Measurements from ENCODE around the gene SGMS1.

- no peak for TF ChIP-seq CTCF (IDR thresholded peaks at IDR 0.05)
- TF ChIP-seq EP300 (IDR thresholded peaks at IDR 0.05), result no peak
- no peak for TF ChIP-seq JUN (IDR thresholded peaks at IDR 0.05)
- no peak for TF ChIP-seq POLR2A (IDR thresholded peaks at IDR 0.05; ENCODE audit: low read length)
- no peak for TF ChIP-seq MYC (IDR thresholded peaks at IDR 0.05; ENCODE audit: borderline replicate concordance, low read length)
- no peak for TF ChIP-seq RNF2 (IDR thresholded peaks at IDR 0.05; ENCODE audit: borderline replicate concordance, low read depth)
- TF ChIP-seq MAZ (IDR thresholded peaks at IDR 0.05; ENCODE audit: borderline replicate concordance, low read depth, low read length), result no peak
- no peak for TF ChIP-seq REST (IDR thresholded peaks at IDR 0.05)
- TF ChIP-seq FOSL2 (IDR thresholded peaks at IDR 0.05), result no peak
- TF ChIP-seq FOSL2 (CRISPR knock-in tag; IDR thresholded peaks at IDR 0.05), result no peak
- no peak for TF ChIP-seq EHF (CRISPR knock-in tag; IDR thresholded peaks at IDR 0.05)
- TF ChIP-seq MAX (IDR thresholded peaks at IDR 0.05), result no peak
- TF ChIP-seq JUNB (IDR thresholded peaks at IDR 0.05), result no peak
- TF ChIP-seq SREBF2 (IDR thresholded peaks at IDR 0.05), result no peak
Observed at GRCh38 chr10:50504389-50504788, 119.4 kb downstream of the SGMS1 start.

Measured in A549 (cell line).